Uterus (tissue), 4 donors: ENCODE measurements around the gene FLNA. TPM values are rescaled to one million over a fixed set of nuclear protein-coding genes. Genes with fewer than 3 reads are reported as not detected.

Source experiments
- DNase-seq, 2 donors: peaks; one replicate each; pipeline ENCODE4 v3.0.0-alpha.2; 2019 to 2020
- H3K27ac ChIP-seq, 2 donors: fragments of 200-600 bp; sonication (generic); 1 replicate in 1 of 2; 2 replicates in 1 of 2; pipeline ENCODE4 v1.5.1; 2016 to 2018
- H3K27me3 ChIP-seq, 2 donors: fragments of 200-600 bp; sonication (generic); one replicate each; pipeline ENCODE4 v1.5.1; 2018 to 2019; ENCODE audit warnings: control low read depth in 1 of 2
- H3K36me3 ChIP-seq, 2 donors: fragments of 200-600 bp; sonication (generic); one replicate each; pipeline ENCODE4 v1.5.1; 2019; ENCODE audit warnings: control low read depth in 1 of 2
- H3K4me1 ChIP-seq, 2 donors: fragments of 200-600 bp; sonication (generic); one replicate each; pipeline ENCODE4 v1.5.1; 2018 to 2019; ENCODE audit warnings: control low read depth in 1 of 2
- H3K4me3 ChIP-seq, 2 donors: fragments of 200-600 bp; sonication (generic); 1 replicate in 1 of 2; 2 replicates in 1 of 2; pipeline ENCODE4 v1.5.1; 2018 to 2019; ENCODE audit warnings: mild to moderate bottlenecking in 1 of 2
- H3K9me3 ChIP-seq, 2 donors: fragments of 200-600 bp; sonication (generic); one replicate each; pipeline ENCODE4 v1.5.1; 2019; ENCODE audit warnings: control low read depth in 1 of 2
- CTCF ChIP-seq, 4 experiments: fragments of 200-600 bp in 2 of 4; fragments of 450-650 bp in 2 of 4; sonication (generic) in 2 of 4; IDR thresholded peaks; one replicate each; pipeline ENCODE4 v1.5.1; 2016 to 2019; ENCODE audit warnings: antibody characterized with exemption in 4 of 4, mild to moderate bottlenecking in 2 of 4, moderate library complexity in 1 of 4
- POLR2A ChIP-seq, 2 donors: fragments of 450-650 bp; IDR thresholded peaks; one replicate each; pipeline ENCODE4 v1.6.1; 2016; ENCODE audit warnings: antibody characterized with exemption in 2 of 2, mild to moderate bottlenecking in 1 of 2, moderate library complexity in 1 of 2
- intact Hi-C: fragments of 100-400 bp; cut with DNase I; formaldehyde crosslinking; loops from one replicate; pipeline ENCODE4 v1.15.1; 2023; ENCODE audit warnings: low total_unique reads
- total RNA-seq, 4 donors: library from RNA; depleted of rRNA in 3 of 4; stranded (reverse); fragments of >200 nt in 3 of 4; gene quantifications; one replicate each; pipeline versions ENCODE4 v1.1.0 to v1.2.4, GENCODE V29; 2014 to 2023
- donor health status: DM: yes; HTN: yes; CAD: no.

Gene FLNA
- total RNA-seq, 4 donors from 2014 or later = 1,067 to 4,271 (median 2,911) TPM

GRCh38 chrX:154334496-154334895 is 39.9 kb downstream of the FLNA start:
- no peak for DNase-seq
- Histone ChIP-seq H3K27me3 (no peaks in the 10 kb centered on the region), H3K4me1 (no peaks in the 10 kb centered on the region), H3K4me3 (no peak overlapping the region), H3K36me3 (no peaks in the 10 kb centered on the region), H3K9me3 (no peaks in the 10 kb centered on the region), H3K27ac (no peak overlapping the region)
- no peak for TF ChIP-seq POLR2A (IDR thresholded peaks at IDR 0.05)
- no peak for TF ChIP-seq CTCF (IDR thresholded peaks at IDR 0.05)
- intact Hi-C loops = no loop called here

DNA sequence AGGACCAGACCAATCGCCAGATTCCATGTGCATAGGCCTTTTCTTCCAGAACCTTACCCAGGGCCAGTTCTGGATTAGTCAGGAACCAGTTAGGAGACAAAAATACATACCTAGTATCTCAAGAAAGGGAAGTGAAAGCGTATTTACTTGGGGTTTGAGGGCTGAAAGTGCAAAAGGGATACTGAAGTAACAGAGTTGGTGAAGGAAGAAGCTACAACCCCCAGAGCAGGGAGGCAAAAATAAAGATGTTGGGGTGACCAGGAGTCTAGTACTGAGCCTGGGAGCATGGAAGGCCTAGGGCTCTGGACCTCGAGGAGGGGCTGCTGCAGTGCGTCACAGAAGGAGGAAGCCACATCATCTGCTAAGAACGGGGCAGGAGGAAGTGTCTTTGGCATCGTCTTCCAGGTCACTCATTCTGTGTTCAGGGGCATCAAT is 40.6 kb downstream of the FLNA start:
- no peaks in the 10 kb centered on the region for H3K27me3 ChIP-seq
- no peaks in the 10 kb centered on the region for H3K9me3 ChIP-seq
- TF ChIP-seq CTCF (IDR thresholded peaks at IDR 0.05) = no peak
- no peak for TF ChIP-seq POLR2A (IDR thresholded peaks at IDR 0.05)
- H3K4me3 ChIP-seq = no peak overlapping the region
- no peaks in the 10 kb centered on the region for H3K4me1 ChIP-seq
- intact Hi-C loops = no loop called here
- H3K36me3 ChIP-seq = no peaks in the 10 kb centered on the region
- H3K27ac ChIP-seq = no peak overlapping the region
- DNase-seq = no peak

GRCh38 chrX:154333116-154333515 is 41.3 kb downstream of the FLNA start:
- Histone ChIP-seq H3K27ac (no peak overlapping the region), H3K4me1 (no peaks in the 10 kb centered on the region), H3K9me3 (no peaks in the 10 kb centered on the region), H3K4me3 (no peak overlapping the region), H3K36me3 (no peaks in the 10 kb centered on the region), H3K27me3 (no peaks in the 10 kb centered on the region)
- intact Hi-C loops = no loop called here
- no peak for TF ChIP-seq CTCF (IDR thresholded peaks at IDR 0.05)
- TF ChIP-seq POLR2A (IDR thresholded peaks at IDR 0.05) = no peak
- no peak for DNase-seq

- DNase-seq = no peak
- TF ChIP-seq POLR2A (IDR thresholded peaks at IDR 0.05) (no peak), CTCF (IDR thresholded peaks at IDR 0.05) (no peak)
- Histone ChIP-seq H3K27me3 (no peaks in the 10 kb centered on the region), H3K27ac (no peak overlapping the region), H3K4me3 (no peak overlapping the region), H3K36me3 (no peaks in the 10 kb centered on the region), H3K9me3 (no peaks in the 10 kb centered on the region), H3K4me1 (no peaks in the 10 kb centered on the region)
- intact Hi-C loops = no loop called here
Observed at GRCh38 chrX:154332561-154332960, 41.9 kb downstream of the FLNA start.

GRCh38 chrX:154329294-154329693 is 45.1 kb downstream of the FLNA start:
- no peaks in the 10 kb centered on the region for H3K4me1 ChIP-seq
- H3K27ac ChIP-seq = no peak overlapping the region
- no peaks in the 10 kb centered on the region for H3K36me3 ChIP-seq
- no peak for DNase-seq
- no peak for TF ChIP-seq CTCF (IDR thresholded peaks at IDR 0.05)
- no peak for TF ChIP-seq POLR2A (IDR thresholded peaks at IDR 0.05)
- no peak overlapping the region for H3K4me3 ChIP-seq
- H3K9me3 ChIP-seq = no peaks in the 10 kb centered on the region
- intact Hi-C loops = no loop called here
- H3K27me3 ChIP-seq = no peaks in the 10 kb centered on the region
